ENCODE results near the gene ZIC1.

Gene ZIC1

GRCh38 chr3:147424581-147425387, 15.6 kb downstream of the ZIC1 start:
- DNase-seq, result no peak

GRCh38 chr3:147425388-147425850, 16.3 kb downstream of the ZIC1 start:
- DNase-seq, result no peak

- no peak for DNase-seq
Observed at GRCh38 chr3:147426931-147427330, 17.8 kb downstream of the ZIC1 start.

GRCh38 chr3:147427746-147428145, 18.6 kb downstream of the ZIC1 start:
- DNase-seq, result no peak

GRCh38 chr3:147428326-147428725, 19.2 kb downstream of the ZIC1 start:
- DNase-seq, result no peak

GRCh38 chr3:147428754-147429153, 19.6 kb downstream of the ZIC1 start:
- no peak for DNase-seq

- DNase-seq, result no peak
Observed at GRCh38 chr3:147431751-147432150, 22.6 kb downstream of the ZIC1 start.

- no peak for DNase-seq
Observed at GRCh38 chr3:147447224-147447623, 38.1 kb downstream of the ZIC1 start.

- DNase-seq, result no peak
Observed at GRCh38 chr3:147449669-147450068, 40.5 kb downstream of the ZIC1 start.

GRCh38 chr3:147458995-147459704, 50.0 kb downstream of the ZIC1 start:
- no peak for DNase-seq

- no peak for DNase-seq
Observed at GRCh38 chr3:147462856-147463255, 53.7 kb downstream of the ZIC1 start.
